PFSK-1 (cell line): ENCODE results near the gene SPPL2C.

Source experiments
- FOXP2 ChIP-seq: optimal IDR thresholded peaks from 2 replicates; pipeline ENCODE3; 2011; ENCODE audit warnings: borderline replicate concordance, control low read depth, inconsistent platforms; ENCODE audit not compliant: insufficient read depth; ENCODE audit errors: extremely low read length, extremely low read depth
- POLR2AphosphoS5 ChIP-seq: IDR thresholded peaks from 2 replicates; pipeline ENCODE4 v1.6.1; 2012; ENCODE audit warnings: low read depth, mild to moderate bottlenecking, control low read depth, low read length, moderate library complexity
- REST ChIP-seq, 2 experiments: IDR thresholded peaks; 2 replicates each; pipeline versions ENCODE4 v1.6.1 to v1.8.0; 2011 to 2012; ENCODE audit warnings: low read depth in 2 of 2, low read length in 2 of 2, control low read depth in 1 of 2, inconsistent platforms in 1 of 2, mild to moderate bottlenecking in 1 of 2, moderate library complexity in 1 of 2; ENCODE audit not compliant: insufficient read depth in 1 of 2
- SIN3A ChIP-seq: IDR thresholded peaks from 2 replicates; pipeline ENCODE4 v1.6.1; 2012; ENCODE audit warnings: mild to moderate bottlenecking, low read length, moderate library complexity, borderline replicate concordance; ENCODE audit not compliant: insufficient read depth
- TAF1 ChIP-seq: IDR thresholded peaks from 2 replicates; pipeline ENCODE4 v1.6.1; 2012; ENCODE audit warnings: low read length, control low read depth, borderline replicate concordance; ENCODE audit not compliant: insufficient read depth

SPPL2C gene

GRCh38 chr17:45895304-45895968 is 50.8 kb downstream of the SPPL2C start:
- TF ChIP-seq REST (IDR thresholded peaks at IDR 0.05; ENCODE audit: insufficient read depth in 1 of 2, low read depth in 2 of 2, low read length in 2 of 2) (no peak), POLR2AphosphoS5 (no peak), FOXP2 (no peak), SIN3A (no peak), TAF1 (no peak)

GRCh38 chr17:45895969-45896785 is 51.5 kb downstream of the SPPL2C start:
- TF ChIP-seq SIN3A, result no peak
- TF ChIP-seq POLR2AphosphoS5, result no peak
- TF ChIP-seq REST (IDR thresholded peaks at IDR 0.05; ENCODE audit: insufficient read depth in 1 of 2, low read depth in 2 of 2, low read length in 2 of 2), result no peak
- TF ChIP-seq FOXP2, result no peak
- no peak for TF ChIP-seq TAF1
